LNCaP clone FGC (cell line): Measurements from ENCODE around the gene IGSF8.

Source experiments
- DNase-seq: peaks from one replicate; pipeline ENCODE4 v3.0.0-alpha.2; 2011; ENCODE audit warnings: low read depth
- H3K4me3 ChIP-seq: 2 replicates; pipeline ENCODE4 v1.5.1; 2011; ENCODE audit warnings: mild to moderate bottlenecking, low read depth, low read length, control low read depth
- TF ChIP-seq, protein P1 (sequence below): IDR thresholded peaks from 2 replicates; pipeline ENCODE4 v1.5.1; 2012; ENCODE audit warnings: mild to moderate bottlenecking; ENCODE audit not compliant: control insufficient read depth, insufficient read depth; ENCODE audit errors: extremely low read depth

IGSF8 gene

DNA sequence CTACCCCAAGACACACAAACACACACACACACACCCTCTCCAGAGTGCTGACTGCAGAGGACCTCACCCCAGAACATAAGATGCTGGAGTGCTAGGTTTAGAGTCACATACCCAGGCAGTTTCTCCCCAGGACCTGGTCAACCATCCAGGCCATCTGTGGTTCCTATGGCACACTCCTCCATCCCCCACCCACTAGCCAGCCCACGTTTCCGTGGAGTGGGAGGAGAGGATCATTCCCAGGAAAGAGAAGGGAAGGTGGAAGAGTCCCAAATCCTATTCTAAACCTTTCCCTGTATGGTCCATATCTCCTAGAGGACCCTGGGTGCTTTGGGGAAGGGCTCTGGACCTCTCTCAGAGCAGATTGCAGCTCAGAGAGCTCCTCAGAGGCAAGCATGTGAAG is 15.9 kb downstream of the IGSF8 start:
- DNase-seq: no peak
- no peak overlapping the region for H3K4me3 ChIP-seq
- TF ChIP-seq, protein P1, sequence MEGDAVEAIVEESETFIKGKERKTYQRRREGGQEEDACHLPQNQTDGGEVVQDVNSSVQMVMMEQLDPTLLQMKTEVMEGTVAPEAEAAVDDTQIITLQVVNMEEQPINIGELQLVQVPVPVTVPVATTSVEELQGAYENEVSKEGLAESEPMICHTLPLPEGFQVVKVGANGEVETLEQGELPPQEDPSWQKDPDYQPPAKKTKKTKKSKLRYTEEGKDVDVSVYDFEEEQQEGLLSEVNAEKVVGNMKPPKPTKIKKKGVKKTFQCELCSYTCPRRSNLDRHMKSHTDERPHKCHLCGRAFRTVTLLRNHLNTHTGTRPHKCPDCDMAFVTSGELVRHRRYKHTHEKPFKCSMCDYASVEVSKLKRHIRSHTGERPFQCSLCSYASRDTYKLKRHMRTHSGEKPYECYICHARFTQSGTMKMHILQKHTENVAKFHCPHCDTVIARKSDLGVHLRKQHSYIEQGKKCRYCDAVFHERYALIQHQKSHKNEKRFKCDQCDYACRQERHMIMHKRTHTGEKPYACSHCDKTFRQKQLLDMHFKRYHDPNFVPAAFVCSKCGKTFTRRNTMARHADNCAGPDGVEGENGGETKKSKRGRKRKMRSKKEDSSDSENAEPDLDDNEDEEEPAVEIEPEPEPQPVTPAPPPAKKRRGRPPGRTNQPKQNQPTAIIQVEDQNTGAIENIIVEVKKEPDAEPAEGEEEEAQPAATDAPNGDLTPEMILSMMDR: no peak

DNA sequence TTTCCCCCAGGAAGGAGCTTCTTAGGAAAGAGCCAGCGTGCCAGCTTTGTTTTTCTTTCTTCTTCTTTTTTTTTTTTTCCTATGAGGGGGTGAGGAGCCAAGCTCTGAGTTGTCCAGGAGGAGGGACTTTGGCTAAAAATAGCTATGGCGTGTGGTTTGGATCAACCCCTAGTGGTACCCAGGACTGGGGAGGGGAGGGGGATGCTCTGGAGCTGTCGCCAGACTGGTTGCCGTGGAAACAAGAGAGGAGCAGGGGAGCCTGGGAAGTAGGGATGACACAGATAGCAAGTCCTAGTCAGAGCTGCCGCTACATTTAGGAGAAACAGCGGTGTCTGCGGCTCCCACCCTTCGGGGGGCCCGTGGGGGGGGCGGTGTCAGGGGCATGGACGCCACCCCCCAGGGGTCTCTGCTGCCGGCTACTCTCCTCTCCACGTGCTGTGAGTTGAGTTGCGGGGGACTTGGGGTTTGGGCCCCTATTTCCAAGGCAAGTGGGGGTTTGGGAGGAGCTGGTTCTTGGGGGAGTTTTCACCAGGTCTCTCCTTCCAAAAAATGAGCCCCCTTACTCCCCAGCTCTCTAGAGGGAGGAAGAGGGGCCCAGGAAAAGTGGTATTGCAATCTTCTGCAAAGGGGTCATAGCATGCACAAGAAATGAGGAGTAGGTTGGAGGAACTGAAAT is 17.0 kb downstream of the IGSF8 start, which contains the start of gene KCNJ9:
Gene KCNJ9, plus strand, starts transcription at position 278 of the 676 bp plus-strand sequence. CDS start 2,493 bp downstream, outside the sequence.
- TF ChIP-seq, protein P1: no peak
- no peak for DNase-seq
- H3K4me3 ChIP-seq: no peak within 1 kb of the TSS

DNA sequence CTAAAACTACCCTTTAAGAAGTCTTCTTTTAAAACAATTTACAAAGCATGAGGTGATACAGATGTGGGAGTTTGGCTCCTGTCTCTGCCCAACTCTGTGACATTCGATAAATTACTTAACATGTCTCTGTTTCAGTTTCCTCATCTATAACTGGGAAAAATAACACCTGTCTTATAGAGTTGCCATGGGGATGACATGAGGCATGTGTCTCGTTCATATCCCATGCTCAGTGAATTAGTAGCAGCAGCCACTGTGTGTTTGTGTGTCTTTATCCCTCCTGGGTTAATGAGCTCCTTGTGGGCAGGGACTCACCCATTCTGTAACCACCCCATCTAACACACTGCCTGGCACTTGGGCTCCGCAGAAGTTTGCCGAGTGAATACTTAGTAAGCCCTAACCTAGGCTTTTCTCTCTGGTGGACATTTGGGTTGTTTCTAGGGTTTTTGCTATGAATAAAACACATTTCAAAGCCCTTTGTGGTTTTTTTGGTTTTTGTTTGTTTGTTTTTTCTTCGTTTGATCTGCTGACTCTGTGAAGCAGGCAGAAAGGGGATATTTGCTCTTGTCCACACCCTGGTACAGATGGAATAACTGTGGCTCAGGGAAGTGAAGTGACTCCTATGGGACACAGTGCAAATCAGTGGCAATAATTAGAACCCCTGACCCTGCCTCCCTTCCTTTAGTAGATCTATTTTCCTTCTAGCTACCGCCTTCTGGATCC is 17.9 kb downstream of the IGSF8 start:
- DNase-seq: no peak
- TF ChIP-seq, protein P1: no peak
- no peak overlapping the region for H3K4me3 ChIP-seq

DNA sequence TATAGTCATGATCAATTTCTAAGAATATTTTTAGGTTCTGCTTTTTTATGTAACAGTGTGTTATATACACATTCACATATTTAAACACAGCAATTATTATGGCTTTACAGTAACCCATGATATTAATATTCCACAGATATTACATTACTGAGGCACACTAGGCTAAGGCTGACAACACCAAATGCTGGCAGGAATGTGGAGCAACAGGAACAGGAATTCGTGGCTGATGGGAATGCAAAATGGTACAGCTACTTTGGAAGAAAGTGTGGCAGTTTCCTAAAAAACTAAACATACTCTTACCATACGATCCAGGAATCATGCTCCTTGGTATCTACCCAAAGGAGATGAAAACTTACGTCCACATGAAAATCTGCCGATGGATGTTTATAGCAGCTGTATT is 19.0 kb downstream of the IGSF8 start:
- no peak overlapping the region for H3K4me3 ChIP-seq
- TF ChIP-seq, protein P1: no peak
- no peak for DNase-seq

DNA sequence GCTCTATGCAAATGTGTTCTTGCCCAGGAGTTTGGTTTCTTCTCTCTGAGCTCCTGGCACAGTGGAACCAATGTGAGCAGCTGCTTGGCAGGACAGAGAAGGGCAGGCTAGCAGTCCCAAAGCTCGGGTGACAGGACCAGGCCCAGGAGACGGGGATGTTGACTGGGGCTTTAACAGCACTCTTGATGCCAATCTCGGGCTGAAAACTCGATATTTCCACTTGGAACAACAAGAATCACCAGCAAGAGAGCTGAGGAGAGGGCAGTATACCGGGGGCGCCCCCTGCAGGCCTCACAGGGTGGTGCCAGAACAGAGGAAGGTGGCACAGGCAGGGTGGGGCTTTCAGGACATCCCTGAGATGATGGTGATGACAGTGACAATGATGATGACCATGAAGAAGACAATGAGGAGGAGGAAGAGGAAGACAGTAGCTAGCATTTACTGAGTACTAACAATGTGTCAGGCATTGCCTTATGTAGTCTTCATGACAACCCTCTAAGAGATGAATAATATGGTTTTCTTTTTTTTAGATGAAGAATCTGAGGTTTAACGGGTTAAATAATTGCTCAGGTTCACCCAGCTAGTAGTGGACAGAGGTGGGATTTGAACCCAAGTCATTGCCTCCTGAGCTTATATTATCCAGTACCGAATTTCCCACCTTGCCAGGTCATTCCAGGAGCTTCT is 19.8 kb downstream of the IGSF8 start:
- no peak overlapping the region for H3K4me3 ChIP-seq
- no peak for DNase-seq
- TF ChIP-seq, protein P1: peak; percentile 73

DNA sequence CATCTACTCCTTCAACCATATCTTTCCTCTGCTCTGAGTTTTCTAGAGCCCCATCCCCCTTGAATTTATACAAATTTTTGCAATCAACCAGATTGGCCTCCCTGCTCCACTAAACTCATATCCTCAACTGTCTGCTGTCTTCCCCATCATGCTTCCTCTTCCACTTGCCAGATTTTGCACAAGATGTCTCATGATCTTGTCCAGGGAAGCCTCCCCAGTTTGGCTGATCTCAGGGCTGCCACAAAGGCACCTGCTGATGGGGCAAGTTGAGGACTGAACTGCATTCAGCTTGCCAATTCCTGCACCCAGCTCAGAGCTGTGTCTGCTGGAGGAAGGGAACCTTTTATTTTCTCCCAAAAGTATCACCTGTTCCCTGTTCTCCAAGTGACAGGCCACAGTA is 20.9 kb downstream of the IGSF8 start:
- TF ChIP-seq, protein P1: no peak
- H3K4me3 ChIP-seq: no peak overlapping the region
- no peak for DNase-seq
